NB4 (cell line): ENCODE results near the gene RERE.

Experiments
- DNase-seq: peaks from one replicate; pipeline ENCODE4 v3.0.0; 2010; ENCODE audit warnings: low read depth
- H3K4me3 ChIP-seq: one replicate; pipeline ENCODE4 v1.5.1; 2011; ENCODE audit warnings: mild to moderate bottlenecking, low read depth, low read length, moderate library complexity
- MAX ChIP-seq: IDR thresholded peaks from 2 replicates; pipeline ENCODE4 v1.6.1; 2011; ENCODE audit warnings: low read depth, low read length
- MYC ChIP-seq: IDR thresholded peaks from 2 replicates; pipeline ENCODE4 v1.6.1; 2011; ENCODE audit warnings: low read depth, low read length
- POLR2A ChIP-seq: IDR thresholded peaks from 2 replicates; pipeline ENCODE4 v1.6.1; 2011; ENCODE audit warnings: mild to moderate bottlenecking; ENCODE audit not compliant: insufficient read length; ENCODE audit errors: extremely low read depth
- TF ChIP-seq, protein P1 (sequence below): IDR thresholded peaks from one replicate; pipeline ENCODE4 v1.5.1; 2012; ENCODE audit warnings: low read depth, low read length

The RERE gene

DNA sequence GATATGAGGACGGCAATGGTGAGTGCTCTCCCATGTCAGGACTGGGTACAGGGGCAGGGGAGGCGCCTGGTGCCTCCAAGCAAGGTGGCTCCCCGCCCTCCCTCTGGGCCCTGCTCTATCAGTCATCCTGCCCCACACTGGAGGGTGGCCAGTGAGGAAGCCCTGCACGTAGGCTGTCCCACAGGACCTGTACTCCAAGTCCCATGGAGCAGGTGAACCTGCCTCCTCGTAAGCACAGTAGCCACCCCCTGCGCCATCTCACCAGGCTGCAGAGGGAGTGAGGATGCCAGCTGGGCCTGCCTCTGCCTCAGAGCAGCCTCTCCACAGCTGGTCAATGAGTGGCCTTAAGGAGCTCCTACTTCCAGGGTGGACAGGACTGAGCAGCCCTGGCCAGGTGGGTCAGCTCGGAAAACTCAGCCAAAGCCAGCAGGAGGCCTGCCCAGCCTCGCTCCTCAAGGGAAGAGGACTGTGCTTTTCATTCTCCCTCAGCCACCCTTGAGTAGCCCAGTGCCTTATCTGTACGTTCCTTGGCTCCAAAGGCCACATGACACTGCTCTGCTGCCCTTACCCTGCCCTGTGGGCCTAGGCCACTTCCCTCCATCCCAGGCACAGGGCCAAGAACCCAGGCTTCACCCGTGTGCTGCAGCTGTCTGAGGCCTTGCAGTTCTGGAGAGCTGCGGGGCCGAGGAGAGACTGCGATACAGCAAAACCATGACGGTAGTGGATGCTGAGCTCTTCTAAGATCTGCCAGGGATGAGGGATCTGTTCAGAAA lies 459.9 kb downstream of the RERE start:
- no peak for TF ChIP-seq MYC
- TF ChIP-seq, protein P1, sequence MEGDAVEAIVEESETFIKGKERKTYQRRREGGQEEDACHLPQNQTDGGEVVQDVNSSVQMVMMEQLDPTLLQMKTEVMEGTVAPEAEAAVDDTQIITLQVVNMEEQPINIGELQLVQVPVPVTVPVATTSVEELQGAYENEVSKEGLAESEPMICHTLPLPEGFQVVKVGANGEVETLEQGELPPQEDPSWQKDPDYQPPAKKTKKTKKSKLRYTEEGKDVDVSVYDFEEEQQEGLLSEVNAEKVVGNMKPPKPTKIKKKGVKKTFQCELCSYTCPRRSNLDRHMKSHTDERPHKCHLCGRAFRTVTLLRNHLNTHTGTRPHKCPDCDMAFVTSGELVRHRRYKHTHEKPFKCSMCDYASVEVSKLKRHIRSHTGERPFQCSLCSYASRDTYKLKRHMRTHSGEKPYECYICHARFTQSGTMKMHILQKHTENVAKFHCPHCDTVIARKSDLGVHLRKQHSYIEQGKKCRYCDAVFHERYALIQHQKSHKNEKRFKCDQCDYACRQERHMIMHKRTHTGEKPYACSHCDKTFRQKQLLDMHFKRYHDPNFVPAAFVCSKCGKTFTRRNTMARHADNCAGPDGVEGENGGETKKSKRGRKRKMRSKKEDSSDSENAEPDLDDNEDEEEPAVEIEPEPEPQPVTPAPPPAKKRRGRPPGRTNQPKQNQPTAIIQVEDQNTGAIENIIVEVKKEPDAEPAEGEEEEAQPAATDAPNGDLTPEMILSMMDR: no peak
- TF ChIP-seq MAX: no peak
- no peak for TF ChIP-seq POLR2A
- no peak overlapping the region for H3K4me3 ChIP-seq
- DNase-seq: no peak

GRCh38 chr1:8356256-8357209 lies 460.9 kb downstream of the RERE start:
- TF ChIP-seq POLR2A (no peak), MAX (no peak), MYC (no peak)
- TF ChIP-seq, protein P1: no peak
- H3K4me3 ChIP-seq: no peak overlapping the region
- no peak for DNase-seq

DNA sequence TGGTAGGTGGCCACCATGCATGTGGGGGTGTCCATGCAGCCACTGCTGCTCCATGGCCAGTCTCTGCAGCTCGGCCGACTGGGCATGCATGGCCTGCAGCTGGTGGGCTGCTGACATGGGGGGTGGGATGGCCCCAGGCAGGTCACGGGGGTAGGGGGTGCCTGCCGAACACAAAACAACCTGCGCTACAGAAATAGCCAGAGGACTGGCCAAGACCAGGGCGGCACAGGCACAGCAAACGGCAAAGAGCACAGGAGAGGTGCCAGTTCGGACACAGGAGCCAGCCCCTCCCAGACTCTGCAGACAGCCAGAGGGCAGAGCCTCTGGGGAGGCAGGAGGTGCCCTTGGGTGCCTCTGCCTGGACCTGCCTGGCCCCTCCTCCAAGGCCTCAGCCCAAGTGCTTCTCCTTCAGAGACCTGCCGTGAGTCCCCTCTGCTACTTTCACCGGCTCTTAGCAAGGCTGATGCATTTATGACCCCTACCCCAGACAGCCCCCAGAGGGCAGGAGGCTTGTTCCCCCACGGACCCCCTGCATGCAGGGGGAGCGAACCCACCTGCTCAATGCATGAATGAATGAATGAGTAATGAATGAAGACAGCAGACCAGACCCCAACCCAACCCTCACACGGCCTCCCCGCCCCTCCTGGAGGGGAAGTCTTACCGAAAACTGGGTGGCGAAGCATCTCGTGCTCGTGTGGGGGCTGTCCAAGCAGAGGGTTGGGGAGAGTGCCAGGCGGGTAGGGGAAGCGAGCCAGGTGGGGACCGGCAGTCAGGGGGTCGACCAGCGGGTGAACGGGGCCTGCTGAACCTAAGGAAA lies 461.8 kb downstream of the RERE start:
- no peak for DNase-seq
- H3K4me3 ChIP-seq: no peak overlapping the region
- TF ChIP-seq MYC (no peak), MAX (no peak), POLR2A (no peak)
- TF ChIP-seq, protein P1: no peak

GRCh38 chr1:8354038-8354437 lies 463.4 kb downstream of the RERE start:
- TF ChIP-seq, protein P1: no peak
- no peak for TF ChIP-seq MAX
- TF ChIP-seq MYC: no peak
- TF ChIP-seq POLR2A: no peak
- DNase-seq: no peak
- H3K4me3 ChIP-seq: no peak overlapping the region
